Type B pancreatic cell (in vitro differentiated cells): ENCODE measurements around the gene GRM3. TPM values are rescaled to one million over a fixed set of nuclear protein-coding genes. Genes with fewer than 3 reads are reported as not detected.

Source experiments
- DNase-seq: peaks from one replicate; pipeline ENCODE4 v3.0.0; 2021; ENCODE audit warnings: mixed read lengths; ENCODE audit not compliant: unreplicated experiment; ENCODE audit errors: extremely low spot score
- H3K27ac Mint-ChIP-seq: 2 replicates; pipeline ENCODE4 v1.8.0; 2021; ENCODE audit warnings: mild to moderate bottlenecking, mixed read lengths
- H3K27me3 Mint-ChIP-seq: 2 replicates; pipeline ENCODE4 v1.8.0; 2021; ENCODE audit warnings: mixed read lengths
- H3K36me3 Mint-ChIP-seq: 2 replicates; pipeline ENCODE4 v1.8.0; 2021; ENCODE audit warnings: mixed read lengths
- H3K4me1 Mint-ChIP-seq: one replicate; pipeline ENCODE4 v1.8.0; 2021; ENCODE audit warnings: mixed read lengths; ENCODE audit not compliant: unreplicated experiment
- H3K4me3 Mint-ChIP-seq: 2 replicates; pipeline ENCODE4 v1.8.0; 2021; ENCODE audit warnings: mild to moderate bottlenecking, mixed read lengths
- H3K9me3 Mint-ChIP-seq: 2 replicates; pipeline ENCODE4 v1.8.0; 2021; ENCODE audit warnings: mixed read lengths
- total RNA-seq: library from RNA; stranded (reverse); gene quantifications from 2 replicates; pipeline ENCODE4 v1.2.1, GENCODE V29; 2021; ENCODE audit warnings: low replicate concordance
- TF ChIP-seq, protein P1 (sequence below): fragments of 200-600 bp; sonication (generic); conservative IDR thresholded peaks from 2 replicates; pipeline ENCODE4 v1.5.0; 2021; ENCODE audit warnings: antibody characterized with exemption, mild to moderate bottlenecking

Gene GRM3
- total RNA-seq, 1 donor from 2014 or later, result 0.46 TPM

DNA sequence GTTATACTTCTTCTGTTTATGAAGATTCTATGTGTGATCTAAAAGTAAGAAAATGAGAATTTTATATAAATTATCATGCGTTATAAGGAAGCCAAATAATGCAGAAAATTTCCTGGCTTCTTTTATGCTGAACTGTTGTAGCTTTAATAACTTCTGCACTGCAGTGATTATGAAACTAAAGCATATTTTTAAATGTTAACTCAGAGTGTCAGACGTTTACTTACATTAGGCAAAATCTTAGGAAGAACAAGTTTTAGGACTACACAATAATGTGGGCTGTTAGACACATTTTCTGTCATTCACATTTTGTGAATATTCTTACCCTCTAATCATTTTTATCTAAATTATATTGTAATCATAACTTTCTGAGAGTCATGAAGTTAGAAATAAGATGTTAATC, 22.0 kb downstream of the GRM3 start:
- H3K9me3 Mint-ChIP-seq, result no peaks in the 10 kb centered on the region
- no peak for DNase-seq
- H3K4me3 Mint-ChIP-seq, result no peak overlapping the region
- no peaks in the 10 kb centered on the region for H3K4me1 Mint-ChIP-seq
- no peaks in the 10 kb centered on the region for H3K36me3 Mint-ChIP-seq
- peaks cover 6% of the 10 kb centered on the region for H3K27me3 Mint-ChIP-seq
- TF ChIP-seq, protein P1, sequence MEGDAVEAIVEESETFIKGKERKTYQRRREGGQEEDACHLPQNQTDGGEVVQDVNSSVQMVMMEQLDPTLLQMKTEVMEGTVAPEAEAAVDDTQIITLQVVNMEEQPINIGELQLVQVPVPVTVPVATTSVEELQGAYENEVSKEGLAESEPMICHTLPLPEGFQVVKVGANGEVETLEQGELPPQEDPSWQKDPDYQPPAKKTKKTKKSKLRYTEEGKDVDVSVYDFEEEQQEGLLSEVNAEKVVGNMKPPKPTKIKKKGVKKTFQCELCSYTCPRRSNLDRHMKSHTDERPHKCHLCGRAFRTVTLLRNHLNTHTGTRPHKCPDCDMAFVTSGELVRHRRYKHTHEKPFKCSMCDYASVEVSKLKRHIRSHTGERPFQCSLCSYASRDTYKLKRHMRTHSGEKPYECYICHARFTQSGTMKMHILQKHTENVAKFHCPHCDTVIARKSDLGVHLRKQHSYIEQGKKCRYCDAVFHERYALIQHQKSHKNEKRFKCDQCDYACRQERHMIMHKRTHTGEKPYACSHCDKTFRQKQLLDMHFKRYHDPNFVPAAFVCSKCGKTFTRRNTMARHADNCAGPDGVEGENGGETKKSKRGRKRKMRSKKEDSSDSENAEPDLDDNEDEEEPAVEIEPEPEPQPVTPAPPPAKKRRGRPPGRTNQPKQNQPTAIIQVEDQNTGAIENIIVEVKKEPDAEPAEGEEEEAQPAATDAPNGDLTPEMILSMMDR, result no peak
- no peak overlapping the region for H3K27ac Mint-ChIP-seq

DNA sequence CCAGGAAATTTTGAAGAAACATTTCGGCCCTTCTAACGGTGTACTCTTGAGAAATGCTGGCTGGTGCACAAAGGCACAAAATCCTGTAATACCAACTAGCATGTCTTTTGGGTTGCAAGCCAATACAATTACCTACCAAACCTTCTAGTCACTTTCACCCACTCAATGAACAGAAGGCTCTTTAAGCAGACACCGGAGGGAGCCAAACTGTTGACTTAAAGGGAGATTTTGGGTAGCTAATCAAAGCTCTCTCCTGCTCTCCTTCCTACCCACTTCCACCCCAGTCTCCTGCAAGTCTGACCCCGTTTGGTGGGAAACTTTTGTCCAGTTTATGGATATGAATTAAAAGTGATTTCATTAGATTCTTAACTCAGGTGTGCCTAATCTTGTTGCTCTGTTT, 24.0 kb downstream of the GRM3 start:
- no peak for DNase-seq
- H3K4me3 Mint-ChIP-seq, result no peak overlapping the region

DNA sequence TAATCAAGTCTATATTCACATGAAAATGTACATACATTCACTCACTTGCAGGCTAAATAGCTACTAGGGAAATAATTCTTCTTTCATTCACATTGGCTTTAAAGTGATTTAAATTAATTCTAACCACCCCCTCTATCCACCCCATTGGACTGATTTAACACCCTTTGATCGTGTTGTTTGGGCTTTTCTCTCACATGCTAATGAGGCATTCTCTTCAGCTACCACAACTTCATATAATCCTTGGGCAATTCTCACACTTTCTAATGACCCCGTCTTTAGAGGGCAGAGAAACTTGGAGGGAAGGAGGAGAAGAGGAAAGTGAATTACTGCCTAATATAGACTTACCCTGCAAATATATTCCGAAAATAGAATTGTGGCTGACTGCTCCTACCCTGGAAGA, 24.6 kb downstream of the GRM3 start:
- H3K27me3 Mint-ChIP-seq, result peaks cover 6% of the 10 kb centered on the region

More for the DNA sequence above, 24.0 kb downstream of the GRM3 start:
- no peaks in the 10 kb centered on the region for H3K36me3 Mint-ChIP-seq
- TF ChIP-seq, protein P1, result no peak
- no peaks in the 10 kb centered on the region for H3K4me1 Mint-ChIP-seq
- H3K27ac Mint-ChIP-seq, result no peak overlapping the region
- no peaks in the 10 kb centered on the region for H3K9me3 Mint-ChIP-seq
- H3K27me3 Mint-ChIP-seq, result peaks cover 6% of the 10 kb centered on the region

DNA sequence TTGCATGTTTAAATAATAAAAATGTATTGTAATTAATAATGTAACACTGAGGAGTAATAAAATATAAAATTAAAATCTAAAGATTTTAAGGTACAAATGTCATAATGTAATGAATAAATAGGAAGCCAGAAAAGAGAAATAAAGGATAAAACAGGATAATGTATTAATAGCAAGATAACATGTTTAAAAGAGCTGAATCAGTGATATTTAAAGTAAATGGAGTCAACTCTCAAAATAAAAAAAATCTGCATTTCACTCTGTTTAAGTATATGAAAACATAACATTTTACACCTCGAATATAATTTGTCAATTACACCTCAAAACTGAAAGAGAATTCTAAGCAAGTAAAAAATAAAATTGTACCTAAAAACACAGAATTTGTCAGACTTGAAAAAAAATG, 44.1 kb downstream of the GRM3 start:
- TF ChIP-seq, protein P1, result no peak
- no peaks in the 10 kb centered on the region for H3K27me3 Mint-ChIP-seq
- no peaks in the 10 kb centered on the region for H3K9me3 Mint-ChIP-seq
- no peaks in the 10 kb centered on the region for H3K4me1 Mint-ChIP-seq
- no peak for DNase-seq
- no peak overlapping the region for H3K27ac Mint-ChIP-seq
- no peaks in the 10 kb centered on the region for H3K36me3 Mint-ChIP-seq
- no peak overlapping the region for H3K4me3 Mint-ChIP-seq

More for the DNA sequence above, 24.6 kb downstream of the GRM3 start:
- no peaks in the 10 kb centered on the region for H3K9me3 Mint-ChIP-seq
- no peaks in the 10 kb centered on the region for H3K4me1 Mint-ChIP-seq
- H3K4me3 Mint-ChIP-seq, result no peak overlapping the region
- no peak for DNase-seq
- no peak overlapping the region for H3K27ac Mint-ChIP-seq
- TF ChIP-seq, protein P1, result no peak
- H3K36me3 Mint-ChIP-seq, result no peaks in the 10 kb centered on the region

DNA sequence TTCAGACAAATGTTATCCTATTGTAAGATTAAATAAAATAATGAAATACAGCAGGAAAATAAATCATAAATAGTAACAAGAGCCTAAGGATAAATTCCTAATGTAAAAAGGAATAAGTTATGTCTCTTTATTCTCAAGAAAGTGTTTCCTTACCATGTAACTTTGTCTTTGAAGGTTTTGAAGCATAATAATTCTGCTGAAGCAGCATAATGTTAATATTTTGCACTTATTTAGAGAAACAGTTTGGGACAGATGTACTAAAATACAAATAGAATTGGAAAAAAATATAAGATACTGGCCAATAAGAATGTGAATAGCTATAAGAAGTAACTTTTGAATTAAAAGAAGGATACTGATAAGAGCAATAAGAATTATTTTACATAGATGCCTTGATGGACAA, 45.7 kb downstream of the GRM3 start:
- DNase-seq, result no peak
- Mint-ChIP-seq H3K36me3 (no peaks in the 10 kb centered on the region), H3K27ac (no peak overlapping the region), H3K27me3 (no peaks in the 10 kb centered on the region), H3K9me3 (no peaks in the 10 kb centered on the region), H3K4me3 (no peak overlapping the region), H3K4me1 (no peaks in the 10 kb centered on the region)
- TF ChIP-seq, protein P1, result no peak

DNA sequence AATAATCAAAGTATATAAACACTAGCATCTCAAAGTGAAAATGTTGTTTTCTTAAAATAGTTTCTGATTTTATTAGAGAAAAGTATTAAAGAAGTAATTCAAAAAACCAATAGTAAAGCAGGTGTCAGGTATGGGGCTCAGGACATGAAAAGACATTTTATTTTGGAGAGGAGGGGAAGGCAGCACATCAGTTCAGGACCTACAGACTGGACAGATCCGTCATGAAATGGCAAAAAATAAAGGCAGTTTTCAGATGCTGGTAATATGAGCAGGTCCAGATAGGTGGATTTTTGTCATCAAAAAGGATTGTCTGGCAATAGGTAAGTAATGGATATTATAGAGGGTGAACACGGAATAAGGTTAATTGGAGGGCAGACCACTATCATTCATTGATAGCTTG, 49.0 kb downstream of the GRM3 start:
- TF ChIP-seq, protein P1, result no peak
- no peak overlapping the region for H3K4me3 Mint-ChIP-seq
- no peaks in the 10 kb centered on the region for H3K9me3 Mint-ChIP-seq
- H3K4me1 Mint-ChIP-seq, result no peaks in the 10 kb centered on the region
- no peak overlapping the region for H3K27ac Mint-ChIP-seq
- no peaks in the 10 kb centered on the region for H3K27me3 Mint-ChIP-seq
- no peaks in the 10 kb centered on the region for H3K36me3 Mint-ChIP-seq
- no peak for DNase-seq
